CD14-positive monocyte (primary cell): ENCODE results near the gene MCHR2. TPM values are rescaled to one million over a fixed set of nuclear protein-coding genes. Genes with fewer than 3 reads are reported as not detected.

Experiments used
- DNase-seq, 3 donors: peaks; one replicate each; pipeline ENCODE4 v3.0.0-alpha.2; 2011 to 2022
- H2AFZ ChIP-seq: 2 replicates; pipeline ENCODE4 v1.6.0; 2012; ENCODE audit warnings: mild to moderate bottlenecking, low read depth, low read length, inconsistent platforms; ENCODE audit not compliant: insufficient read depth, poor library complexity, severe bottlenecking
- H3K27ac ChIP-seq, 2 donors: 1 replicate in 1 of 2; 2 replicates in 1 of 2; pipeline ENCODE4 v1.5.1; 2012 to 2013; ENCODE audit warnings: low read length in 2 of 2, control low read depth in 1 of 2, inconsistent platforms in 1 of 2, low read depth in 1 of 2, mild to moderate bottlenecking in 1 of 2
- H3K27me3 ChIP-seq, 2 donors: one replicate each; pipeline versions ENCODE4 v1.6.0 to v1.6.1; 2011 to 2013; ENCODE audit warnings: low read length in 2 of 2; ENCODE audit not compliant: control insufficient read depth in 2 of 2, insufficient read depth in 2 of 2
- H3K36me3 ChIP-seq, 2 donors: replicated peaks in 1 of 2; 1 replicate in 1 of 2; 2 replicates in 1 of 2; pipeline versions ENCODE4 v1.5.1 to v1.6.1; 2012 to 2013; ENCODE audit warnings: low read length in 2 of 2, control low read depth in 1 of 2, inconsistent platforms in 1 of 2, mild to moderate bottlenecking in 1 of 2; ENCODE audit not compliant: insufficient read depth in 2 of 2, control insufficient read depth in 1 of 2
- H3K4me1 ChIP-seq, 2 donors: 1 replicate in 1 of 2; 2 replicates in 1 of 2; pipeline versions ENCODE4 v1.5.1 to v1.6.1; 2012 to 2013; ENCODE audit warnings: low read length in 2 of 2, control low read depth in 1 of 2, inconsistent platforms in 1 of 2, mild to moderate bottlenecking in 1 of 2, moderate library complexity in 1 of 2; ENCODE audit not compliant: insufficient read depth in 2 of 2, control insufficient read depth in 1 of 2
- H3K4me2 ChIP-seq: replicated peaks from 2 replicates; pipeline ENCODE3; 2012; ENCODE audit warnings: low read length, moderate library complexity, mild to moderate bottlenecking; ENCODE audit not compliant: poor library complexity, severe bottlenecking; ENCODE audit errors: extremely low read depth
- H3K4me3 ChIP-seq, 3 experiments: fragments of 200-600 bp in 1 of 3; sonication (generic) in 1 of 3; replicated peaks in 1 of 3; 1 replicate in 2 of 3; 2 replicates in 1 of 3; pipeline ENCODE4 v1.5.1; 2011 to 2013; ENCODE audit warnings: low read length in 3 of 3, mild to moderate bottlenecking in 3 of 3, control low read depth in 2 of 3, low read depth in 2 of 3, inconsistent platforms in 1 of 3, moderate library complexity in 1 of 3
- H3K79me2 ChIP-seq: 2 replicates; pipeline ENCODE4 v1.6.0; 2012; ENCODE audit warnings: mild to moderate bottlenecking, control low read depth, inconsistent platforms, low read length, moderate library complexity; ENCODE audit not compliant: insufficient read depth
- H3K9ac ChIP-seq: 2 replicates; pipeline ENCODE4 v1.6.0; 2017; ENCODE audit warnings: low read length, mild to moderate bottlenecking; ENCODE audit not compliant: insufficient read depth, poor library complexity, severe bottlenecking
- H3K9me3 ChIP-seq, 2 donors: replicated peaks in 1 of 2; 1 replicate in 1 of 2; 2 replicates in 1 of 2; pipeline versions ENCODE4 v1.5.1 to v1.6.1; 2012 to 2013; ENCODE audit warnings: low read length in 2 of 2, control low read depth in 1 of 2; ENCODE audit not compliant: control insufficient read depth in 1 of 2, insufficient read depth in 1 of 2
- H4K20me1 ChIP-seq: 2 replicates; pipeline ENCODE4 v1.6.0; 2012; ENCODE audit warnings: mild to moderate bottlenecking, low read length, control low read depth, moderate library complexity; ENCODE audit not compliant: insufficient read depth
- H3K27ac Mint-ChIP-seq, 7 donors: one replicate each; pipeline ENCODE4 v1.8.0; 2020; ENCODE audit warnings: mild to moderate bottlenecking in 7 of 7, mixed read lengths in 7 of 7, moderate library complexity in 6 of 7, inconsistent platforms in 2 of 7
- H3K27me3 Mint-ChIP-seq, 3 donors: one replicate each; pipeline ENCODE4 v1.8.0; 2021 to 2022; ENCODE audit warnings: low read depth in 3 of 3, mild to moderate bottlenecking in 3 of 3, mixed read lengths in 3 of 3, moderate library complexity in 3 of 3, inconsistent platforms in 1 of 3
- H3K36me3 Mint-ChIP-seq, 2 donors: one replicate each; pipeline ENCODE4 v1.8.0; 2020; ENCODE audit warnings: mixed read lengths in 2 of 2, inconsistent platforms in 1 of 2, mild to moderate bottlenecking in 1 of 2
- H3K4me1 Mint-ChIP-seq: one replicate; pipeline ENCODE4 v1.8.0; 2020; ENCODE audit warnings: mild to moderate bottlenecking, mixed read lengths
- H3K4me3 Mint-ChIP-seq, 2 donors: one replicate each; pipeline ENCODE4 v1.8.0; 2020; ENCODE audit warnings: mild to moderate bottlenecking in 2 of 2, mixed read lengths in 2 of 2, moderate library complexity in 1 of 2
- H3K9me3 Mint-ChIP-seq, 7 donors: one replicate each; pipeline ENCODE4 v1.8.0; 2020 to 2022; ENCODE audit warnings: mixed read lengths in 7 of 7, mild to moderate bottlenecking in 6 of 7, moderate library complexity in 6 of 7, inconsistent platforms in 2 of 7
- CTCF ChIP-seq: fragments of 200-600 bp; IDR thresholded peaks from one replicate; pipeline ENCODE4 v1.8.0; 2022; ENCODE audit warnings: antibody characterized with exemption, mild to moderate bottlenecking
- WGBS: methylation state at CpG from one replicate; pipeline ENCODE4 v1.1.5; 2013; ENCODE audit warnings: missing lambda C conversion rate; ENCODE audit not compliant: insufficient coverage; 5-methylcytosine and 5-hydroxymethylcytosine counted together
- intact Hi-C, 2 donors: fragments of 100-400 bp; cut with micrococcal nuclease; formaldehyde crosslinking; loops; one replicate each; pipeline versions ENCODE4 v1.15.0 to v1.15.1; 2023
- polyA plus RNA-seq, 3 donors: library from polyadenylated mRNA; depleted of rRNA in 1 of 3; unstranded in 2 of 3; stranded (reverse) in 1 of 3; fragments of 300-500 nt in 2 of 3; fragments of >200 nt in 1 of 3; fragmentation: Illumina TruSeq in 2 of 3; gene quantifications; 1 replicate in 2 of 3; 2 replicates in 1 of 3; pipeline ENCODE4 v1.2.3, GENCODE V29; 2012 to 2021

Gene MCHR2
- polyA plus RNA-seq, 3 donors, result not detected

DNA sequence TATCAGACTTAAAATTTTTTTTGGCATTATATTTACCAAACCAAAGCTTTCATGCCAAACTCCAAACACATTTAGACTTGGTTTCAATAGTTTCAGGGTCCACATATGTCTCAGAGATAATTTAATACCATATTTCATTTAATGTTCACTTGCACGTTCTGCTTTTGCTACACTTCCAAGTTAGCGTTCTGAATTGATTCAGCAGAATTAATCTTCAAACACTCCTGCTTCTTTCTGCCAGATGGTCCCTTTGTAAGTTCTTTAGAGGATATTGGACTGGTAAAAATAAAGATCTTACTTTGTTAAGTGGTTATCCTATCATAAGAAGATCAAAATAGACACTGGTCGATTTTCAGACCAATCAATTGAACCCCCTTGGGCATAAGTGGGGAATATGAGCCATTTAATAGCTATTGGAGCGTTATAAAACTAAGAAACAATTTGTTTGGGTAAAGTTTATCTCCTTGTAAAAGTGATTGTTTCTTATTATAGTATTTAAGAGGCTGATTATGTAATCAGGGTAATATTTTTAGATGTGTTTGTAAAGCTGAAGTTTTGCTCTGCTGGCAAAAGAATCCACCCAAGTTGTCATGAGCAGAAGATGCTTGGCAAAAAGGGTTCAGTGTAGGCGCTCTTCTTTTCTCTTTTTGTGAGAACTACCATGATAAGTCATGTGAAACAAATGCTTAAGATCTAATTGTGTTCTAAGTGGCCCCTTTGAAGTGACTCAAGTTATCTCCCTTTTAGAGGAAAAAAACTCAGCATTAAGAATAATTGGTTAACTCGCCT, 92.2 kb downstream of the MCHR2 start:
- Histone ChIP-seq H3K4me3 (no peak overlapping the region), H4K20me1 (no peaks in the 10 kb centered on the region), H3K36me3 (no peaks in the 10 kb centered on the region), H3K27me3 (no peaks in the 10 kb centered on the region), H3K9me3 (no peaks in the 10 kb centered on the region), H3K79me2 (no peaks in the 10 kb centered on the region), H3K4me2 (no peak overlapping the region), H3K4me1 (no peaks in the 10 kb centered on the region), H2AFZ (no peak overlapping the region), H3K27ac (no peak overlapping the region), H3K9ac (no peak overlapping the region)
- Mint-ChIP-seq H3K9me3 (no peaks in the 10 kb centered on the region), H3K36me3 (no peaks in the 10 kb centered on the region), H3K4me1 (no peaks in the 10 kb centered on the region), H3K27ac (no peak overlapping the region), H3K4me3 (no peak overlapping the region), H3K27me3 (peaks cover 3 to 7% (median 6%) of the 10 kb centered on the region in 3 donors)
- DNase-seq, result no peak
- TF ChIP-seq CTCF, result no peak
- intact Hi-C loops, result no loop called here
- no CpG with 5 or more reads among the region's 6 CpGs for WGBS

DNA sequence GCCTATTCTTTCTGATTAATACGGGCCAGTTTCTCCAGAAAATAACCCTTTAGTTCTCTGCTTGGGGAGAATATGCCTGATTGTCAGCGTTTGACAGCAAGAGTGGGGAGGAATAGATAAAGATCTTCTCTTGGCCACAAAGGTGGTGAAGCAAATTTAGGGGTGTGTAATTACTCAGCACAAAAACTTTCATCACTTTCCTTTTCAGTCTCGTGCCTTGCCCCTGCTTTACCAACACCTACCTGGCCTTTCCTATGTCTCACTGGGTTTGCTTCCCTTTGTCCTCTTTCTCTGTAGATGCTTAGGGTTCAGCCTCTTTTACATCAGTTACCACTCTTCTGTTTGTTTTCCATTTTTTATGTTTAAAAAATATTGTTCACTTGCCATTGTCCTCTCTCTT, 99.2 kb downstream of the MCHR2 start:
- H2AFZ ChIP-seq, result no peak overlapping the region
- H3K4me3 Mint-ChIP-seq, result no peak overlapping the region
- no peaks in the 10 kb centered on the region for H3K36me3 ChIP-seq
- no peaks in the 10 kb centered on the region for H3K36me3 Mint-ChIP-seq
- DNase-seq, result no peak
- no peaks in the 10 kb centered on the region for H4K20me1 ChIP-seq
- H3K4me2 ChIP-seq, result no peak overlapping the region
- H3K27ac ChIP-seq, result no peak overlapping the region
- no peaks in the 10 kb centered on the region for H3K4me1 ChIP-seq
- no peaks in the 10 kb centered on the region for H3K4me1 Mint-ChIP-seq
- H3K4me3 ChIP-seq, result no peak overlapping the region
- 100% methylated on average over 1 of the region's 3 CpGs for WGBS
- no peak overlapping the region for H3K27ac Mint-ChIP-seq
- no peaks in the 10 kb centered on the region for H3K9me3 ChIP-seq
- intact Hi-C loops, result no loop called here
- TF ChIP-seq CTCF, result no peak
- H3K27me3 ChIP-seq, result no peaks in the 10 kb centered on the region
- H3K27me3 Mint-ChIP-seq, result peaks cover 3 to 9% (median 3%) of the 10 kb centered on the region in 3 donors
- H3K9ac ChIP-seq, result no peak overlapping the region
- no peaks in the 10 kb centered on the region for H3K9me3 Mint-ChIP-seq
- no peaks in the 10 kb centered on the region for H3K79me2 ChIP-seq
